Measurements from ENCODE around the gene TSC22D4.

The TSC22D4 gene

GRCh38 chr7:100486753-100487446 lies 7.9 kb upstream of the TSC22D4 start:
- H3K27ac ChIP-seq (ENCODE audit: low read length), result no peak overlapping the region
- no peaks in the 10 kb centered on the region for H3K36me3 ChIP-seq (replicated peaks; ENCODE audit: low read depth, low read length)
- no peak overlapping the region for H3K4me2 ChIP-seq (ENCODE audit: low read length)
- no peak overlapping the region for H3K9ac ChIP-seq (ENCODE audit: low read length)
- peaks cover 22% of the 10 kb centered on the region for H3K4me1 ChIP-seq (ENCODE audit: low read length)
- H3K27me3 ChIP-seq (ENCODE audit: low read depth, low read length), result no peaks in the 10 kb centered on the region; the same call in 1 of the 2 replicates
- H2AFZ ChIP-seq (ENCODE audit: low read depth, low read length), result no peak overlapping the region
- H3K4me3 ChIP-seq (ENCODE audit: low read length), result no peak overlapping the region
- no peaks in the 10 kb centered on the region for H4K20me1 ChIP-seq (ENCODE audit: insufficient read depth, low read length)
- no peaks in the 10 kb centered on the region for H3K9me3 ChIP-seq (ENCODE audit: insufficient read depth, low read length)
- TF ChIP-seq EZH2phosphoT487 (IDR thresholded peaks at IDR 0.05; ENCODE audit: low read depth) (no peak), CTCF (IDR thresholded peaks at IDR 0.05; ENCODE audit: low read depth, low read length) (no peak)
- H3K79me2 ChIP-seq (ENCODE audit: low read length), result no peaks in the 10 kb centered on the region

GRCh38 chr7:100486111-100486636 lies 7.2 kb upstream of the TSC22D4 start:
- Histone ChIP-seq H2AFZ (ENCODE audit: low read depth, low read length) (no peak overlapping the region), H3K4me3 (ENCODE audit: low read length) (no peak overlapping the region), H4K20me1 (ENCODE audit: insufficient read depth, low read length) (no peaks in the 10 kb centered on the region), H3K9me3 (ENCODE audit: insufficient read depth, low read length) (no peaks in the 10 kb centered on the region), H3K79me2 (ENCODE audit: low read length) (no peaks in the 10 kb centered on the region), H3K4me2 (ENCODE audit: low read length) (no peak overlapping the region), H3K9ac (ENCODE audit: low read length) (no peak overlapping the region), H3K27ac (ENCODE audit: low read length) (no peak overlapping the region), H3K27me3 (ENCODE audit: low read depth, low read length) (no peaks in the 10 kb centered on the region; the same call in 1 of the 2 replicates), H3K4me1 (ENCODE audit: low read length) (peaks cover 22% of the 10 kb centered on the region), H3K36me3 (replicated peaks; ENCODE audit: low read depth, low read length) (no peaks in the 10 kb centered on the region)
- TF ChIP-seq EZH2phosphoT487 (IDR thresholded peaks at IDR 0.05; ENCODE audit: low read depth) (no peak), CTCF (IDR thresholded peaks at IDR 0.05; ENCODE audit: low read depth, low read length) (no peak)

- no peaks in the 10 kb centered on the region; the same call in 1 of the 2 replicates for H3K27me3 ChIP-seq (ENCODE audit: low read depth, low read length)
- H3K79me2 ChIP-seq (ENCODE audit: low read length), result no peaks in the 10 kb centered on the region
- TF ChIP-seq EZH2phosphoT487 (IDR thresholded peaks at IDR 0.05; ENCODE audit: low read depth), result no peak
- no peak for TF ChIP-seq CTCF (IDR thresholded peaks at IDR 0.05; ENCODE audit: low read depth, low read length)
These were observed 6.5 kb upstream of the TSC22D4 start for GRCh38 chr7:100485471-100485876.

GRCh38 chr7:100484673-100485045 lies 5.6 kb upstream of the TSC22D4 start:
- no peak overlapping the region for H2AFZ ChIP-seq (ENCODE audit: low read depth, low read length)

More at GRCh38 chr7:100485471-100485876, 6.5 kb upstream of the TSC22D4 start:
- Histone ChIP-seq H4K20me1 (ENCODE audit: insufficient read depth, low read length) (no peaks in the 10 kb centered on the region), H3K9ac (ENCODE audit: low read length) (no peak overlapping the region), H3K9me3 (ENCODE audit: insufficient read depth, low read length) (no peaks in the 10 kb centered on the region), H3K4me1 (ENCODE audit: low read length) (peaks cover 21% of the 10 kb centered on the region), H3K4me2 (ENCODE audit: low read length) (no peak overlapping the region), H3K4me3 (ENCODE audit: low read length) (no peak overlapping the region), H3K27ac (ENCODE audit: low read length) (no peak overlapping the region), H2AFZ (ENCODE audit: low read depth, low read length) (no peak overlapping the region), H3K36me3 (replicated peaks; ENCODE audit: low read depth, low read length) (no peaks in the 10 kb centered on the region)

More at GRCh38 chr7:100484673-100485045, 5.6 kb upstream of the TSC22D4 start:
- Histone ChIP-seq H3K4me2 (ENCODE audit: low read length) (no peak overlapping the region), H3K27me3 (ENCODE audit: low read depth, low read length) (no peaks in the 10 kb centered on the region; the same call in 1 of the 2 replicates), H3K79me2 (ENCODE audit: low read length) (no peaks in the 10 kb centered on the region), H3K27ac (ENCODE audit: low read length) (no peak overlapping the region), H3K9me3 (ENCODE audit: insufficient read depth, low read length) (no peaks in the 10 kb centered on the region), H3K4me1 (ENCODE audit: low read length) (peaks cover 14% of the 10 kb centered on the region), H3K36me3 (replicated peaks; ENCODE audit: low read depth, low read length) (no peaks in the 10 kb centered on the region), H4K20me1 (ENCODE audit: insufficient read depth, low read length) (no peaks in the 10 kb centered on the region), H3K9ac (ENCODE audit: low read length) (no peak overlapping the region), H3K4me3 (ENCODE audit: low read length) (no peak overlapping the region)
- TF ChIP-seq CTCF (IDR thresholded peaks at IDR 0.05; ENCODE audit: low read depth, low read length) (no peak), EZH2phosphoT487 (IDR thresholded peaks at IDR 0.05; ENCODE audit: low read depth) (no peak)
